Measurements from ENCODE around the gene CAPN13. TPM values are rescaled to one million over a fixed set of nuclear protein-coding genes. Genes with fewer than 3 reads are reported as not detected.

The CAPN13 gene
- total RNA-seq, 1 experiment from 2014 or later = not detected

GRCh38 chr2:30708491-30709290 is 98.6 kb downstream of the CAPN13 start:
- Mint-ChIP-seq H3K4me3 (ENCODE audit: unreplicated experiment) (no peak overlapping the region), H3K27me3 (ENCODE audit: insufficient read depth, unreplicated experiment) (no peaks in the 10 kb centered on the region), H3K4me1 (ENCODE audit: insufficient read depth, unreplicated experiment) (peaks cover 9% of the 10 kb centered on the region), H3K36me3 (ENCODE audit: insufficient read depth, unreplicated experiment) (no peaks in the 10 kb centered on the region), H3K27ac (ENCODE audit: low read depth, unreplicated experiment) (no peak overlapping the region), H3K9me3 (ENCODE audit: unreplicated experiment) (no peaks in the 10 kb centered on the region)
- TF ChIP-seq CTCF (IDR thresholded peaks at IDR 0.05; ENCODE audit: unreplicated experiment) = peak; percentile 13
- DNase-seq (ENCODE audit: unreplicated experiment) = no peak
- intact Hi-C loops (cut with micrococcal nuclease) = no loop called here
- CTCF ChIA-PET = interaction anchor here (0.6 to 13.8 kb wide), 24 partner anchors 8 to 1461 kb away, joined by 3 to 471 read pairs (median 4); no protein-coding TSS in a partner anchor
- BruUV-seq (replicated peaks) = no TSS peak
- POLR2A ChIA-PET = no interaction called here

GRCh38 chr2:30707304-30707903 is 99.8 kb downstream of the CAPN13 start:
- BruUV-seq (replicated peaks) = no TSS peak
- TF ChIP-seq CTCF (IDR thresholded peaks at IDR 0.05; ENCODE audit: unreplicated experiment) = no peak
- ChIA-PET CTCF (interaction anchor here (0.6 to 13.8 kb wide), 37 partner anchors 9 to 1574 kb away, joined by 3 to 471 read pairs (median 4); no protein-coding TSS in a partner anchor), POLR2A (interaction anchor here (1.0 kb wide), 1 partner anchor 542 kb away, joined by 5 read pairs; no protein-coding TSS in a partner anchor)
- no peaks in the 10 kb centered on the region for H3K36me3 Mint-ChIP-seq (ENCODE audit: insufficient read depth, unreplicated experiment)
- intact Hi-C loops (cut with micrococcal nuclease) = loop anchor here (1.0 kb wide), 2 partner anchors 499 to 542 kb away; no protein-coding TSS in a partner anchor
- H3K9me3 Mint-ChIP-seq (ENCODE audit: unreplicated experiment) = peaks cover 11% of the 10 kb centered on the region
- no peak for DNase-seq (ENCODE audit: unreplicated experiment)
- no peaks in the 10 kb centered on the region for H3K27me3 Mint-ChIP-seq (ENCODE audit: insufficient read depth, unreplicated experiment)
- H3K4me3 Mint-ChIP-seq (ENCODE audit: unreplicated experiment) = no peak overlapping the region
- H3K27ac Mint-ChIP-seq (ENCODE audit: low read depth, unreplicated experiment) = no peak overlapping the region
- H3K4me1 Mint-ChIP-seq (ENCODE audit: insufficient read depth, unreplicated experiment) = peaks cover 9% of the 10 kb centered on the region

GRCh38 chr2:30706534-30707303 is 100.5 kb downstream of the CAPN13 start:
- peak; percentile 90 for TF ChIP-seq CTCF (IDR thresholded peaks at IDR 0.05; ENCODE audit: unreplicated experiment)
- intact Hi-C loops (cut with micrococcal nuclease) = loop anchor here (1.0 kb wide), 2 partner anchors 498 to 541 kb away; no protein-coding TSS in a partner anchor
- POLR2A ChIA-PET = interaction anchor here (0.5 to 1.6 kb wide), 4 partner anchors 432 to 542 kb away, joined by 3 to 8 read pairs (median 4); no protein-coding TSS in a partner anchor
- Mint-ChIP-seq H3K36me3 (ENCODE audit: insufficient read depth, unreplicated experiment) (no peaks in the 10 kb centered on the region), H3K27me3 (ENCODE audit: insufficient read depth, unreplicated experiment) (no peaks in the 10 kb centered on the region), H3K4me1 (ENCODE audit: insufficient read depth, unreplicated experiment) (peaks cover 6% of the 10 kb centered on the region), H3K27ac (ENCODE audit: low read depth, unreplicated experiment) (no peak overlapping the region), H3K9me3 (ENCODE audit: unreplicated experiment) (peaks cover 18% of the 10 kb centered on the region), H3K4me3 (ENCODE audit: unreplicated experiment) (no peak overlapping the region)
- CTCF ChIA-PET = interaction anchor here (0.5 to 13.8 kb wide), 44 partner anchors 10 to 1892 kb away, joined by 3 to 471 read pairs (median 4); no protein-coding TSS in a partner anchor
- DNase-seq (ENCODE audit: unreplicated experiment) = peak; percentile 72
- no TSS peak for BruUV-seq (replicated peaks)
